ENCODE results near the gene INTS14. TPM values are rescaled to one million over a fixed set of nuclear protein-coding genes. Genes with fewer than 3 reads are reported as not detected.

The INTS14 gene
- total and polyA plus RNA-seq, 8 donors = 32.3 to 50.9 (median 49.1) TPM

- no peaks in the 10 kb centered on the region for H3K27me3 ChIP-seq
- no peak for ATAC-seq
- H3K4me1 ChIP-seq = no peaks in the 10 kb centered on the region
- H3K4me3 ChIP-seq = no peak overlapping the region
- DNase-seq = no peak
- H3K36me3 ChIP-seq = peaks cover 0 to 91% of the 10 kb centered on the region in 2 donors
- intact Hi-C loops (cut with DNase I) = no loop called here
- TF ChIP-seq CTCF (IDR thresholded peaks at IDR 0.05) = no peak
- no peaks in the 10 kb centered on the region for H3K9me3 ChIP-seq
- H3K27ac ChIP-seq = no peak overlapping the region
These were observed 11.3 kb downstream of the INTS14 start for GRCh38 chr15:65599677-65600076.

GRCh38 chr15:65598468-65598867 is 12.5 kb downstream of the INTS14 start:
- Histone ChIP-seq H3K27me3 (no peaks in the 10 kb centered on the region), H3K9me3 (no peaks in the 10 kb centered on the region), H3K4me3 (no peak overlapping the region), H3K36me3 (peaks cover 0 to 89% of the 10 kb centered on the region in 2 donors), H3K4me1 (no peaks in the 10 kb centered on the region), H3K27ac (no peak overlapping the region)
- DNase-seq (no peak), ATAC-seq (no peak)
- intact Hi-C loops (cut with DNase I) = no loop called here
- no peak for TF ChIP-seq CTCF (IDR thresholded peaks at IDR 0.05)

- no peak for TF ChIP-seq CTCF (IDR thresholded peaks at IDR 0.05)
- no peak overlapping the region for H3K27ac ChIP-seq
- H3K27me3 ChIP-seq = no peaks in the 10 kb centered on the region
- no peaks in the 10 kb centered on the region for H3K4me1 ChIP-seq
- intact Hi-C loops (cut with DNase I) = no loop called here
- H3K4me3 ChIP-seq = no peak overlapping the region
- peaks cover 0 to 90% of the 10 kb centered on the region in 2 donors for H3K36me3 ChIP-seq
- no peak for DNase-seq
- H3K9me3 ChIP-seq = no peaks in the 10 kb centered on the region
- ATAC-seq = no peak
These were observed 15.0 kb downstream of the INTS14 start for GRCh38 chr15:65595960-65596359.

GRCh38 chr15:65587094-65587493 is 23.8 kb downstream of the INTS14 start:
- H3K4me1 ChIP-seq = no peaks in the 10 kb centered on the region
- intact Hi-C loops (cut with DNase I) = no loop called here
- H3K4me3 ChIP-seq = no peak overlapping the region
- no peaks in the 10 kb centered on the region for H3K9me3 ChIP-seq
- H3K36me3 ChIP-seq = peaks cover 0 to 94% of the 10 kb centered on the region in 2 donors
- H3K27ac ChIP-seq = no peak overlapping the region
- DNase-seq (no peak), ATAC-seq (no peak)
- no peaks in the 10 kb centered on the region for H3K27me3 ChIP-seq
- TF ChIP-seq CTCF (IDR thresholded peaks at IDR 0.05) = no peak

GRCh38 chr15:65584241-65584640 is 26.7 kb downstream of the INTS14 start:
- H3K4me1 ChIP-seq = no peaks in the 10 kb centered on the region

More at GRCh38 chr15:65584241-65584640, 26.7 kb downstream of the INTS14 start:
- Histone ChIP-seq H3K4me3 (no peak overlapping the region), H3K27me3 (no peaks in the 10 kb centered on the region), H3K9me3 (no peaks in the 10 kb centered on the region), H3K36me3 (peaks cover 0 to 95% of the 10 kb centered on the region in 2 donors), H3K27ac (peak overlapping the region; percentile 2 to 57)
- no peak for ATAC-seq
- no peak for TF ChIP-seq CTCF (IDR thresholded peaks at IDR 0.05)
- no peak for DNase-seq
- intact Hi-C loops (cut with DNase I) = no loop called here

Data from left lung (tissue), 10 donors.